ENCODE measurements around the gene MGAT4A. TPM values are rescaled to one million over a fixed set of nuclear protein-coding genes. Genes with fewer than 3 reads are reported as not detected.

Gene MGAT4A
- total and polyA plus RNA-seq, 2 of the 8 experiments (the other 6 are each of a cell fraction or from before 2014, with no cell fraction given): 1.4 to 7.7 TPM

- TF ChIP-seq E2F6 (IDR thresholded peaks at IDR 0.05): no peak
- no peak for TF ChIP-seq RNF2 (IDR thresholded peaks at IDR 0.05; ENCODE audit: borderline replicate concordance, low read depth, low read length, missing control alignments, poor library complexity, severe bottlenecking)
- TF ChIP-seq JUND (IDR thresholded peaks at IDR 0.05; ENCODE audit: low read length): no peak
- TF ChIP-seq FOSL1 (IDR thresholded peaks at IDR 0.05; ENCODE audit: insufficient read depth, low read depth, low read length): no peak
- TF ChIP-seq TBP (IDR thresholded peaks at IDR 0.05; ENCODE audit: low read depth, low read length): no peak
- TF ChIP-seq CHD1 (IDR thresholded peaks at IDR 0.05; ENCODE audit: low read depth, low read length): no peak
- no peak for TF ChIP-seq CBX8 (IDR thresholded peaks at IDR 0.05; ENCODE audit: borderline replicate concordance, low read depth, low read length)
- no peak for TF ChIP-seq CREB1 (IDR thresholded peaks at IDR 0.05)
- no peak for TF ChIP-seq ASH2L (IDR thresholded peaks at IDR 0.05; ENCODE audit: low read length)
Measured at GRCh38 chr2:98731041-98731893, at the start of gene MGAT4A (continued).

All from H1 (cell line).